NCI-H1417 (cell line): ENCODE measurements around the gene STAT5B.
"Not testable (repeated sequence)": the region's sequence is repeated elsewhere in the genome, so short reads cannot be mapped to it uniquely, and the experiment has no call there.

Source experiments
- DNase-seq, 3 experiments: peaks; one replicate each; lab custom pipeline; 2025; lab: John Stamatoyannopoulos, UW

Gene STAT5B

DNA sequence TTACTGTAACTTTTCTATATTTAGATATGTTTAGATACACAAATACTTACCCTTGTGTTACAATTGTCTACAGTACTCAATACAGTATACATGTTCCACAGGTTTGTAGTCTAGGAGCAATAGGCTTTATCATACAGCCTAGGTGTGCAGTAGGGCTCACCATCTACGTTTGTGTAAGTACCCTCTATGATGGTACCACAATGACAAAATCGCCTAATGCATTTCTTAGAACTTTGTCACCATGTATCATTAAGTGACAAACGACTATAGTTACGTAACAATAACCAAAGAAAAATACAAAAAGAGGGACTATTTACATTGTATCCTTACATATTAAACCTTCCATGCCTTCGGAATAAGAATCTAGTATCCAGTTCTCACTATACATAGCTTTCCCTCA, 8.0 kb downstream of the STAT5B start:
- DNase-seq = no peak

DNA sequence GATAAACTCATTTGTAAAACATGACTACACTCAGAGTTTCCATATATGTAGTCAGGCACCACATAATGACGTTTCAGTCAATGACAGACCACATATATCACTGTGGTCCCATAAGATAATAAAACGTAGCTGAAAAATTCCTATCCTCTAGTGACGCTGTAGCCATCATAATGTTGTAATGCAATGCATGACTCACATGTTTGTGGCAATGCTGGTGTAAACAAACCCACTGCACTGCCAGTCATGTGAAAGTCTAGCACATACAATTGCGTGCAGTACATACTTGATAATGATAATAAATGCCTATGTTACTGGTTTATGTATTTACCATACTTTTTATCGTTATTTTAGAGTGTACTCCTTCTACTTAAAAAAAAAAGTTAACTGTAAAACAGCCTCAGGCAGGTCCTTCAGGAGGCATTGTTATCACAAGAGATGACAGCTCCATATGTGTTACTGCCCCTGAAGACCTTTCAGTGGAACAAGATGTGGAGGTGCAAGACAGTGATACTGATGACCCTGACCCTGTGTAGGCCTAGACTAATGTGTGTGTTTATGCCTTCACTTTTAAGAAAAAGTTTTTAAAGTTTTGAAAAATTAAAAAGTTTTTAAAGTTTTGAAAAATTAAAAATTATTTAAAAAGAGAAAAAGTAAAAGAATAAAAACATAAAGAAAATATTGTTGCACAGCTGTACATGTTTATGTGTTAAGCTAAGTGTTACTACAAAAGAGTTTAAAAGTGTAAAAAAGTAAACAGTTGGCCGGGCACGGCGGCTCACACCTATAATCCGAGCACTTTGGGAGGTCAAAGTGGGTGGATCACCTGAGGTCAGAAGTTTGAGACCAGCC, 9.0 kb downstream of the STAT5B start:
- no peak for DNase-seq

- no peak for DNase-seq
Measured at GRCh38 chr17:42266462-42266861, 9.7 kb downstream of the STAT5B start.

DNA sequence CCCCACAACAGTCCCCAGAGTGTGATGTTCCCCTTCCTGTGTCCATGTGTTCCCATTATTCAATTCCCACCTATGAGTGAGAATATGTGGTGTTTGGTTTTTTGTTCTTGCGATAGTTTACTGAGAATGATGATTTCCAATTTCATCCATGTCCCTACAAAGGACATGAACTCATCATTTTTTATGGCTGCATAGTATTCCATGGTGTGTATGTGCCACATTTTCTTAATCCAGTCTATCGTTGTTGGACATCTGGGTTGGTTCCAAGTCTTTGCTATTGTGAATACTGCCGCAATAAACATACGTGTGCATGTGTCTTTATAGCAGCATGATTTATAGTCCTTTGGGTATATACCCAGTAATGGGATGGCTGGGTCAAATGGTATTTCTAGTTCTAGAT, 11.8 kb downstream of the STAT5B start:
- DNase-seq = not testable (repeated sequence)

DNA sequence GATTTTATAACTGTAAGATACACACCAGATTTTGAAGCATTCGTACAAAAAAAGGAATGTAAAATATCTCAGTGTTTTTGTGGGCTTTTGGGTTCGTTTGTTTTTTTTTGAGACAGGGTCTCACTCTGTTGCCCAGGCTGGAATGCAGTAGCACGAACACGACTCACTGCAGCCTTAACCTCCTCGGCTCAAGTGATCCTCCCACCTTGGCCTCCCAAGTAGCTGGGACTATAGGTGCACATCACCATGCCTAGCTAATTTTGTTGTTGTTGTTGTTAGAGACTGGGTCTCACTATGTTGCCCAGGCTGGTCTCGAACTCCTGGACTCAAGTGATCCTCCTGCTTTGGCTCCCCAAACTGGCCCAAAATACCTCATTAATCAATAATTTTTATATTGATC, 15.9 kb downstream of the STAT5B start:
- no peak for DNase-seq

DNA sequence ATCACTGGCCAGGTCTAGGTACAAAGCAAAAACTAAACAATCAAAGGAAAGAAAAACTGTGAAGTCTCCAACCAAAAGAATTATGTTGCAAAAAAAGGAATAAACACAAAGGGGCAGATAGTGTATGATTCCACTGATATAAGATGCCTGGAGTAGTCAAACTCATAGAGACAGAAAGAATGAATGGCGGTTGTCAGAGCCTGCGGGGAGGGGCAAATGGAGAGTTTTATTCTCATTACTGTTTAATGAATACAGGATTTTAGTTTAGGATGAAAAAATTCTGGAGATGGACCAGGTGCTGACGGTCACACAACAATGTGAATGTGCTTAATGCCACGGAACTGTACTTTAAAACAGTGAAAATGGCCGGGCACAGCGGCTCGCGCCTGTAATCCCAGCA, 20.7 kb downstream of the STAT5B start:
- DNase-seq = no peak

GRCh38 chr17:42253578-42253977, 22.6 kb downstream of the STAT5B start:
- no peak for DNase-seq

GRCh38 chr17:42252597-42253550, 23.3 kb downstream of the STAT5B start:
- peak in 1 of 3 experiments; percentile 29 for DNase-seq

- no peak for DNase-seq
Measured at GRCh38 chr17:42251115-42251514, 25.1 kb downstream of the STAT5B start.

GRCh38 chr17:42249681-42250446, 26.3 kb downstream of the STAT5B start:
- DNase-seq = no peak

GRCh38 chr17:42248351-42249179, 27.6 kb downstream of the STAT5B start:
- no peak for DNase-seq

GRCh38 chr17:42247734-42248133, 28.5 kb downstream of the STAT5B start:
- DNase-seq = no peak

GRCh38 chr17:42246515-42246914, 29.7 kb downstream of the STAT5B start:
- DNase-seq = no peak

- DNase-seq = not testable (repeated sequence)
Measured at GRCh38 chr17:42245183-42245582, 31.0 kb downstream of the STAT5B start.

DNA sequence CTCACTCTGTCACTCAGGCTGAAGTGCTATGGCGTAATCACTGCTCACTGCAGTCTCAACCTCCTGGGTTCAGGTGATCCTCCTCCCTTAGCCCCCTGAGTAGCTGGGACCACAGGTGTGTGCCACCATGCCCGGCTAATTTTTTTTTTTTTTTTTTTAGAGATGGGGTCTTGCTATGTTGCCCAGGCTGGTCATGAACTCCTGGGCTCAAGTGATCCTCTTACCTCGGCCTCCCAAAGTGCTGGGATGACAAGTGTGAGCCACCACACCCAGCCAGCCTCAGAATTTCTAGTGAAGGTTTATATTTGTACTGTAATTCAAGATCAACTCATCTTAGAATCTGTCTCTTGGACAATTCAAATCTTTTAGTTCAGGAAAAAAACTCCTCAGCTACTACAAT, 32.1 kb downstream of the STAT5B start:
- DNase-seq = not testable (repeated sequence)

- no peak for DNase-seq
Measured at GRCh38 chr17:42243493-42243982, 32.7 kb downstream of the STAT5B start.

- DNase-seq = no peak
Measured at GRCh38 chr17:42241871-42242270, 34.3 kb downstream of the STAT5B start.

GRCh38 chr17:42240863-42241262, 35.3 kb downstream of the STAT5B start:
- not testable (repeated sequence) for DNase-seq

DNA sequence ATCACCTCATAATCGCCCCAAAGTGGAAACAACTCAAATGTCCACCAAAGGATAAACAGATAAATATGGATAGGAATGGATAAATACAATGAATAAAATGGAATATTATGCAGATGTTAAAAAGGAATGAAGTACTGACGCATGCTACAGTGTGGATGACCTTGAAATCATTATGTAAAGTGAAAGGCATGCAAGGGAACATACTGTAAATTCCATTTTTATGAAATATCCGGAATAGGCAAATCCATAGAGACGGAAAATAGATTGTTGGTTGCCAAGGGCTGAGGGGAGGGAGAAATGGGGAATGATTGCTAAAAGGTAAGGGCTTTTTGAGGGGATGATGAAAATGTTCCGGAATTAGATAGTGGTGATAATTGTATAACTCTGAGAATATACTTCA, 36.0 kb downstream of the STAT5B start:
- DNase-seq = no peak

GRCh38 chr17:42239576-42239975, 36.6 kb downstream of the STAT5B start:
- DNase-seq = not testable (repeated sequence)

- no peak for DNase-seq
Measured at GRCh38 chr17:42236760-42237159, 39.4 kb downstream of the STAT5B start.
